K562 (cell line): ENCODE measurements around the gene AMDHD2. TPM values are rescaled to one million over a fixed set of nuclear protein-coding genes. Genes with fewer than 3 reads are reported as not detected.

Source experiments
- ATAC-seq: fragments of 200-7000 bp; cut with Tn5 transposase; 3 replicates; pipeline ENCODE4 v1.9.1; 2020; ENCODE audit warnings: moderate library complexity
- BruUV-seq: library from RNA; stranded (reverse); fragments of 400-500 nt; replicated peaks from 2 replicates; lab custom pipeline; 2021; lab: Mats Ljungman, UMichigan
- CTCF ChIA-PET: fragments of 300-600 bp; formaldehyde crosslinking; extraction: SDS; loops from one replicate; lab custom pipeline; 2021; ENCODE audit warnings: low intra/inter-chr PET ratio; lab: Yijun Ruan, JAX
- POLR2A ChIA-PET: fragments of 300-600, 350-650 bp; sonication (Branson Sonifier 250); formaldehyde crosslinking; extraction: SDS; loops from one replicate; lab custom pipeline; 2021; ENCODE audit warnings: antibody characterized with exemption, inconsistent platforms; lab: Yijun Ruan, JAX
- DNase-seq, 4 experiments: peaks; one replicate each; pipeline versions ENCODE4 v3.0.0 to v3.0.0-alpha.2; 2011 to 2018; ENCODE audit warnings: low spot score in 3 of 4, mixed read lengths in 3 of 4; ENCODE audit errors: extremely low read depth in 1 of 4
- FAIRE-seq: peaks from 2 replicates; lab custom pipeline; 2011; peaks lifted over from hg19 to GRCh38; lab: Jason Lieb, UNC
- H2AFZ ChIP-seq: 2 replicates; pipeline ENCODE4 v1.6.0; 2011; ENCODE audit warnings: low read depth, low read length, control low read depth, inconsistent platforms
- H3K27ac ChIP-seq: fragments of 200-600 bp; 3 replicates; pipeline ENCODE4 v1.8.0; 2011; ENCODE audit warnings: low read depth, mild to moderate bottlenecking, control low read depth, inconsistent platforms, low read length, moderate library complexity, mixed read lengths; ENCODE audit errors: extremely low read depth
- H3K27me3 ChIP-seq, 2 experiments: fragments of 300-600 bp in 1 of 2; 2 replicates in 1 of 2; 3 replicates in 1 of 2; pipeline versions ENCODE4 v1.6.0 to v1.8.0; 2011; ENCODE audit warnings: inconsistent platforms in 2 of 2, low read length in 2 of 2, mild to moderate bottlenecking in 1 of 2, mixed read lengths in 1 of 2, moderate library complexity in 1 of 2; ENCODE audit not compliant: control insufficient read depth in 2 of 2, insufficient read depth in 2 of 2
- H3K36me3 ChIP-seq: fragments of 300-600 bp; 3 replicates; pipeline ENCODE4 v1.8.0; 2011; ENCODE audit warnings: mild to moderate bottlenecking, low read length, inconsistent platforms; ENCODE audit not compliant: control insufficient read depth, insufficient read depth
- H3K4me1 ChIP-seq, 2 experiments: fragments of 200-600 bp in 1 of 2; replicated peaks in 1 of 2; 2 replicates in 1 of 2; 3 replicates in 1 of 2; pipeline versions ENCODE4 v1.5.1 to v1.8.0; 2011; ENCODE audit warnings: inconsistent platforms in 2 of 2, low read length in 2 of 2, mild to moderate bottlenecking in 1 of 2, mixed read lengths in 1 of 2, moderate library complexity in 1 of 2; ENCODE audit not compliant: control insufficient read depth in 2 of 2, insufficient read depth in 2 of 2
- H3K4me2 ChIP-seq: 2 replicates; pipeline ENCODE4 v1.6.1; 2011; ENCODE audit warnings: low read length, control low read depth, inconsistent platforms, mixed read lengths; ENCODE audit not compliant: insufficient read depth
- H3K4me3 ChIP-seq: fragments of 200-600 bp; sonication (generic), shearing (Covaris generic); 2 replicates; pipeline ENCODE4 v1.5.1; 2016; ENCODE audit warnings: control low read depth, inconsistent platforms
- H3K79me2 ChIP-seq: fragments of 200-600 bp; 3 replicates; pipeline ENCODE4 v1.8.0; 2011; ENCODE audit warnings: low read length, inconsistent platforms; ENCODE audit not compliant: control insufficient read depth, insufficient read depth
- H3K9ac ChIP-seq, 2 experiments: 2 replicates each; pipeline versions ENCODE4 v1.6.0 to v1.6.1; 2011; ENCODE audit warnings: low read depth in 2 of 2, low read length in 2 of 2, control low read depth in 1 of 2, inconsistent platforms in 1 of 2, mild to moderate bottlenecking in 1 of 2, mixed read lengths in 1 of 2; ENCODE audit not compliant: insufficient read depth in 1 of 2
- H3K9me1 ChIP-seq: one replicate; pipeline ENCODE4 v1.6.0; 2011; ENCODE audit warnings: inconsistent platforms, mild to moderate bottlenecking, low read length, moderate library complexity; ENCODE audit not compliant: control insufficient read depth, insufficient read depth
- H3K9me3 ChIP-seq: replicated peaks from 2 replicates; pipeline ENCODE4 v1.5.1; 2011; ENCODE audit warnings: low read depth, low read length, inconsistent platforms; ENCODE audit not compliant: control insufficient read depth, insufficient read depth
- H4K20me1 ChIP-seq: replicated peaks from 2 replicates; pipeline ENCODE4 v1.6.1; 2011; ENCODE audit warnings: low read length, inconsistent platforms, mixed read lengths; ENCODE audit not compliant: control insufficient read depth, insufficient read depth
- BRCA1 ChIP-seq, 2 experiments: fragments of 450-650 bp in 1 of 2; sonication (generic) in 1 of 2; formaldehyde crosslinking in 1 of 2; IDR thresholded peaks; 2 replicates each; pipeline versions ENCODE4 v1.5.0 to v1.6.1; 2017 to 2020; ENCODE audit warnings: mild to moderate bottlenecking in 1 of 2, missing genetic modification reagents in 1 of 2
- CBX5 ChIP-seq: IDR thresholded peaks from 2 replicates; pipeline ENCODE4 v1.6.1; 2014; ENCODE audit warnings: low read depth, borderline replicate concordance
- CTCF ChIP-seq, 3 experiments: IDR thresholded peaks in 2 of 3; conservative IDR thresholded peaks in 1 of 3; 2 replicates each; pipeline ENCODE4 v1.5.1; 2011 to 2012; ENCODE audit warnings: low read length in 3 of 3, mild to moderate bottlenecking in 3 of 3, control low read depth in 2 of 3, improper control_type of control experiment in 1 of 3, inconsistent platforms in 1 of 3, low read depth in 1 of 3, mixed read lengths in 1 of 3, moderate library complexity in 1 of 3; ENCODE audit not compliant: insufficient read depth in 2 of 3
- CTCFL ChIP-seq: IDR thresholded peaks from 2 replicates; pipeline ENCODE4 v1.6.1; 2011; ENCODE audit warnings: borderline replicate concordance, low read depth, mild to moderate bottlenecking, moderate library complexity, low read length; ENCODE audit not compliant: insufficient read depth, poor library complexity, severe bottlenecking
- EGR1 ChIP-seq: fragments of 450-650 bp; conservative IDR thresholded peaks from 2 replicates; pipeline ENCODE4 v1.6.1; 2017; ENCODE audit warnings: mild to moderate bottlenecking
- JUND ChIP-seq, 2 experiments: IDR thresholded peaks; 2 replicates in 1 of 2; 3 replicates in 1 of 2; pipeline ENCODE4 v1.6.1; 2011; ENCODE audit warnings: borderline replicate concordance in 2 of 2, low read depth in 2 of 2, low read length in 2 of 2, improper control_type of control experiment in 1 of 2, missing biosample characterization in 1 of 2, missing genetic modification characterization in 1 of 2, missing genetic modification reagents in 1 of 2
- MTA1 ChIP-seq: fragments of 450-650 bp; IDR thresholded peaks from 2 replicates; pipeline ENCODE4 v1.6.1; 2017; ENCODE audit warnings: borderline replicate concordance
- MTA2 ChIP-seq: fragments of 450-650 bp; IDR thresholded peaks from 2 replicates; pipeline ENCODE4 v1.6.1; 2016; ENCODE audit warnings: low read depth
- PYGO2 ChIP-seq: fragments of 450-650 bp; IDR thresholded peaks from 2 replicates; pipeline ENCODE4 v1.6.1; 2016; ENCODE audit warnings: mild to moderate bottlenecking, missing genetic modification characterization, moderate library complexity, missing compliant biosample characterization
- RB1 ChIP-seq: fragments of 450-650 bp; IDR thresholded peaks from 2 replicates; pipeline ENCODE4 v1.6.1; 2017; ENCODE audit warnings: low read depth, mild to moderate bottlenecking
- SAP30 ChIP-seq: fragments of 200-600 bp; sonication (generic); IDR thresholded peaks from 2 replicates; pipeline ENCODE4 v1.6.1; 2012; ENCODE audit warnings: borderline replicate concordance, low read depth, mild to moderate bottlenecking, moderate library complexity, low read length, control low read depth, inconsistent platforms; ENCODE audit not compliant: insufficient read depth, poor library complexity, severe bottlenecking
- WGBS: fragments of 100-300 bp; shearing (Covaris generic); methylation state at CpG from one replicate; pipeline ENCODE4 v1.1.6; 2016; ENCODE audit warnings: low coverage, mixed read lengths; ENCODE audit not compliant: insufficient coverage; ENCODE audit errors: missing lambda C conversion rate; 5-methylcytosine and 5-hydroxymethylcytosine counted together
- in situ Hi-C: fragments of 300-500 bp; cut with MboI; formaldehyde crosslinking; loops from 4 replicates; pipeline ENCODE4 v1.15.0; 2018; ENCODE audit warnings: inconsistent platforms, mixed read lengths
- intact Hi-C: fragments of 100-400 bp; cut with micrococcal nuclease; formaldehyde crosslinking; loops from 2 replicates; pipeline ENCODE4 v1.14.2; 2022
- polyA plus RNA-seq, 8 experiments: library from polyadenylated mRNA; depleted of rRNA in 4 of 8; stranded (reverse) in 5 of 8; unstranded in 3 of 8; fragments of >200 nt; fragmentation: Nextera tagmentation in 2 of 8; fragmentation: Illumina TruSeq in 1 of 8; extraction: Ambion mirVana in 2 of 8; extraction: Trizol in 1 of 8; gene quantifications; 2 replicates each; pipeline versions ENCODE4 v1.2.1 to v1.2.3, GENCODE V29; 2011 to 2014; ENCODE audit warnings: inconsistent platforms in 1 of 8, missing spikeins in 1 of 8
- total RNA-seq, 7 experiments: library from RNA; depleted of rRNA in 6 of 7; stranded (reverse); fragments of >200 nt in 6 of 7; fragmentation: Illumina TruSeq in 2 of 7; extraction: Trizol in 2 of 7; gene quantifications; 2 replicates each; pipeline versions ENCODE4 v1.2.1 to v1.2.3, GENCODE V29; 2011 to 2021; ENCODE audit warnings: low replicate concordance in 1 of 7

AMDHD2 gene
- total and polyA plus RNA-seq, 9 of the 15 experiments (the other 6 are each of a cell fraction or from before 2014, with no cell fraction given): 0.38 to 56.9 (median 18.3) TPM; not detected in 1

GRCh38 chr16:2512735-2513404 lies 7.3 kb upstream of the AMDHD2 start:
- peak overlapping the region; percentile 96 for H3K27ac ChIP-seq
- BruUV-seq: no TSS peak
- FAIRE-seq (no peak), ATAC-seq (peak; percentile 4; the same call in 2 of the 3 replicates), DNase-seq (peak in 3 of 4 experiments; percentile 37 to 47 (median 44))
- peak overlapping the region; percentile 80 for H2AFZ ChIP-seq
- intact Hi-C loops: no loop called here
- H3K9me3 ChIP-seq: no peaks in the 10 kb centered on the region
- H3K4me1 ChIP-seq: peaks cover 50 to 87% of the 10 kb centered on the region in 2 experiments
- H3K9me1 ChIP-seq: peaks cover 3% of the 10 kb centered on the region
- ChIA-PET CTCF (no interaction called here), POLR2A (interaction anchor here (0.6 to 1.3 kb wide), 5 partner anchors 47 to 640 kb away, joined by 3 to 5 read pairs (median 3); no protein-coding TSS in a partner anchor)
- in situ Hi-C loops: no loop called here
- peaks cover 24% of the 10 kb centered on the region for H3K36me3 ChIP-seq
- 39% methylated on average over 13 of the region's 15 CpGs for WGBS
- H3K27me3 ChIP-seq: no peaks in the 10 kb centered on the region
- TF ChIP-seq CTCFL: peak; percentile 58
- no peak for TF ChIP-seq MTA1
- no peak for TF ChIP-seq RB1
- no peak for TF ChIP-seq CBX5
- TF ChIP-seq SAP30: peak; percentile 11
- TF ChIP-seq BRCA1 (IDR thresholded peaks at IDR 0.05): no peak
- 0 out of 2 replicates have a peak, but pooled peaks have one; percentile 13 for TF ChIP-seq BRCA1 (CRISPR knock-in tag; IDR thresholded peaks at IDR 0.05)
- TF ChIP-seq EGR1: peak; percentile 45
- TF ChIP-seq JUND (IDR thresholded peaks at IDR 0.05; ENCODE audit: borderline replicate concordance, low read depth, low read length): no peak
- 0 out of 3 replicates have a peak, but pooled peaks have one; percentile 11 for TF ChIP-seq JUND (tag; IDR thresholded peaks at IDR 0.05; ENCODE audit: borderline replicate concordance, low read depth, low read length)
- 0 out of 2 replicates have a peak, but pooled peaks have one; percentile 1 for TF ChIP-seq MTA2
- TF ChIP-seq CTCF (IDR thresholded peaks at IDR 0.05 in 2 of 3, conservative IDR thresholded peaks at IDR 0.05 in 1 of 3; ENCODE audit: insufficient read depth in 2 of 3, low read depth in 1 of 3, low read length in 3 of 3): peak in 2 of 3 experiments; percentile 25 to 49; a peak in 5 of 6 replicates
- no peak for TF ChIP-seq PYGO2 (tag)
- peak overlapping the region; percentile 94 for H3K4me2 ChIP-seq
- peak overlapping the region; percentile 98 for H3K4me3 ChIP-seq
- H4K20me1 ChIP-seq: peaks cover 30% of the 10 kb centered on the region
- H3K79me2 ChIP-seq: peaks cover 48% of the 10 kb centered on the region
- H3K9ac ChIP-seq: peak overlapping the region; percentile 90 to 96
